ENCODE results near the gene IVD. TPM values are rescaled to one million over a fixed set of nuclear protein-coding genes. Genes with fewer than 3 reads are reported as not detected.

Gene IVD
- total RNA-seq, 1 experiment from 2014 or later = 74.5 TPM

DNA sequence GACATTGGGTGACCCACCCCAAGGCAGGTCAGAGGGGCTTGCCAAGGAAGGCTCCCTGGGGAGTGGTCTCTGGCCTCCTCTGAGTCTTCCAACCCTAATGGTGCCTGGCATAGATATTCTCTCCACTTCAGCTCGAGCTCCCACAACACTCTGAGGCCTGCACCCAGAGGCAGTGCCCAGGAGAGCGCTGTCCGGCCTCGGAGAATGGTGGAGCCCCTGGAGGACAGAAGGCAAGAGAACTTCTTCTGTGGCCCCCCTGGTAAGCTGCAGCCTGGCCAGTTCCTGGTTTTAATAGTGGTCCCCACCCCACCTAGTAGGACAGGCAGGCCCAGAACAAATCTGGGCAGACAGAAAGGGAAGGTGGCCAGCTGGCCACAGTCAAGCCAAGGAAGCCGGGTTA, 40.6 kb upstream of the IVD start:
- Histone ChIP-seq H3K9me3 (no peaks in the 10 kb centered on the region), H3K4me3 (ENCODE audit: low read depth, low read length) (no peak overlapping the region), H3K4me1 (no peaks in the 10 kb centered on the region), H3K27me3 (replicated peaks; ENCODE audit: control insufficient read depth, insufficient read depth, low read length) (no peaks in the 10 kb centered on the region), H3K36me3 (ENCODE audit: control insufficient read depth, insufficient read depth, low read length) (no peaks in the 10 kb centered on the region)
- POLR2A ChIA-PET = no interaction called here
- no peak overlapping the region for H3K27ac Mint-ChIP-seq (ENCODE audit: unreplicated experiment)
- CTCF ChIA-PET = interaction anchor here (1.5 kb wide), 1 partner anchor 75 kb away, joined by 3 read pairs; the partner anchor contains the start of gene BAHD1
- TF ChIP-seq, protein P1, sequence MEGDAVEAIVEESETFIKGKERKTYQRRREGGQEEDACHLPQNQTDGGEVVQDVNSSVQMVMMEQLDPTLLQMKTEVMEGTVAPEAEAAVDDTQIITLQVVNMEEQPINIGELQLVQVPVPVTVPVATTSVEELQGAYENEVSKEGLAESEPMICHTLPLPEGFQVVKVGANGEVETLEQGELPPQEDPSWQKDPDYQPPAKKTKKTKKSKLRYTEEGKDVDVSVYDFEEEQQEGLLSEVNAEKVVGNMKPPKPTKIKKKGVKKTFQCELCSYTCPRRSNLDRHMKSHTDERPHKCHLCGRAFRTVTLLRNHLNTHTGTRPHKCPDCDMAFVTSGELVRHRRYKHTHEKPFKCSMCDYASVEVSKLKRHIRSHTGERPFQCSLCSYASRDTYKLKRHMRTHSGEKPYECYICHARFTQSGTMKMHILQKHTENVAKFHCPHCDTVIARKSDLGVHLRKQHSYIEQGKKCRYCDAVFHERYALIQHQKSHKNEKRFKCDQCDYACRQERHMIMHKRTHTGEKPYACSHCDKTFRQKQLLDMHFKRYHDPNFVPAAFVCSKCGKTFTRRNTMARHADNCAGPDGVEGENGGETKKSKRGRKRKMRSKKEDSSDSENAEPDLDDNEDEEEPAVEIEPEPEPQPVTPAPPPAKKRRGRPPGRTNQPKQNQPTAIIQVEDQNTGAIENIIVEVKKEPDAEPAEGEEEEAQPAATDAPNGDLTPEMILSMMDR (IDR thresholded peaks at IDR 0.05; ENCODE audit: insufficient read depth in 1 of 2, low read depth in 1 of 2, low read length in 1 of 2, severe bottlenecking in 1 of 2, unreplicated experiment in 1 of 2) = no peak
- H3K4me3 Mint-ChIP-seq (ENCODE audit: unreplicated experiment) = no peak overlapping the region
- H3K4me1 Mint-ChIP-seq (ENCODE audit: low read depth, unreplicated experiment) = no peaks in the 10 kb centered on the region
- no peaks in the 10 kb centered on the region for H3K36me3 Mint-ChIP-seq (ENCODE audit: insufficient read depth, unreplicated experiment)
- BruUV-seq (replicated peaks) = no TSS peak
- no peaks in the 10 kb centered on the region for H3K27me3 Mint-ChIP-seq (ENCODE audit: insufficient read depth, unreplicated experiment)
- intact Hi-C loops (cut with micrococcal nuclease; ENCODE audit: unreplicated experiment) = no loop called here
- H3K9me3 Mint-ChIP-seq (ENCODE audit: unreplicated experiment) = no peaks in the 10 kb centered on the region
- no peak for DNase-seq

DNA sequence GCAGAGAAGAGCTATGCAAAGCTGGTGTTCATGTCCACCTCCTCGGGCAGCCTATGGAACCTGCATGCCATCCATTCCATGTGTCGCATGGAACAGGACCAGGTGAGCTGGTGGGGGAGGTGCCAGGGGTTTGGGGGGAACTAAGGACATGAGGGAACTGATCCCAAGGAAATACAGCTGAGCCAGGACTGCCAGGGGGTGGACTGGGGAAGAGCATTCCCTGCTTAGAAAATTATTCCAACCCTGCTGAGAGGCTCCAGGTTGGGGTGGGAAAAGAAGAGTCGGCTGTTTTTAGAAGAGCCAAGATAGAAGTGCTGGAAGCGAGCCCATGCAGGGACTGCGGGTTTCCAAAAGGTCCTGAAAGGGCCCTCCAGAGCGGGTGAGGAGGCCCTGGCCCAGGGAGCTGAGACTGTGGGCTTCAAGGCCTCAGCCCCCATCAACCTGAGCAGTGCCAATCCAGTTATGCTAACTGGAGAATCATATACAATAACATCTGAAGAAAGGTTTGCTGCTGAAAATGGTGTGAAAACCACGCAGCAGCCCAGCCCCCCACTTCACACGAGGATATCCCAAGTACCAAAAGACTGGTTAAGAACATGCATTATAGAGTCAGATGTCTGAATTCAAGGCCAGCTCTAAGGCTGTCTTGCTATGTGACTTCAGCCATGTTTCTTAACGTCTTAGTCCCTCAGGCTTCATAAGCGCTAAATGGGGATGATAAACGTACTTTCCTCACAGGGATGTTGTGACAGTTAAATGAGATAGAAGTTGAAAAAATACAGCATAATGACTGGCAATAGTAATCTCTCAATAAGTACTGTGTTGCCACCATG, 39.8 kb upstream of the IVD start:
- Mint-ChIP-seq H3K36me3 (ENCODE audit: insufficient read depth, unreplicated experiment) (no peaks in the 10 kb centered on the region), H3K27me3 (ENCODE audit: insufficient read depth, unreplicated experiment) (no peaks in the 10 kb centered on the region), H3K9me3 (ENCODE audit: unreplicated experiment) (no peaks in the 10 kb centered on the region), H3K4me1 (ENCODE audit: low read depth, unreplicated experiment) (no peaks in the 10 kb centered on the region), H3K27ac (ENCODE audit: unreplicated experiment) (no peak overlapping the region), H3K4me3 (ENCODE audit: unreplicated experiment) (no peak overlapping the region)
- Histone ChIP-seq H3K9me3 (no peaks in the 10 kb centered on the region), H3K27me3 (replicated peaks; ENCODE audit: control insufficient read depth, insufficient read depth, low read length) (no peaks in the 10 kb centered on the region), H3K36me3 (ENCODE audit: control insufficient read depth, insufficient read depth, low read length) (no peaks in the 10 kb centered on the region), H3K4me1 (no peaks in the 10 kb centered on the region), H3K4me3 (ENCODE audit: low read depth, low read length) (no peak overlapping the region)
- BruUV-seq (replicated peaks) = no TSS peak
- DNase-seq = no peak
- POLR2A ChIA-PET = no interaction called here
- TF ChIP-seq, protein P1 (IDR thresholded peaks at IDR 0.05; ENCODE audit: insufficient read depth in 1 of 2, low read depth in 1 of 2, low read length in 1 of 2, severe bottlenecking in 1 of 2, unreplicated experiment in 1 of 2) = no peak
- intact Hi-C loops (cut with micrococcal nuclease; ENCODE audit: unreplicated experiment) = no loop called here
- CTCF ChIA-PET = interaction anchor here (1.5 kb wide), 1 partner anchor 75 kb away, joined by 3 read pairs; the partner anchor contains the start of gene BAHD1

DNA sequence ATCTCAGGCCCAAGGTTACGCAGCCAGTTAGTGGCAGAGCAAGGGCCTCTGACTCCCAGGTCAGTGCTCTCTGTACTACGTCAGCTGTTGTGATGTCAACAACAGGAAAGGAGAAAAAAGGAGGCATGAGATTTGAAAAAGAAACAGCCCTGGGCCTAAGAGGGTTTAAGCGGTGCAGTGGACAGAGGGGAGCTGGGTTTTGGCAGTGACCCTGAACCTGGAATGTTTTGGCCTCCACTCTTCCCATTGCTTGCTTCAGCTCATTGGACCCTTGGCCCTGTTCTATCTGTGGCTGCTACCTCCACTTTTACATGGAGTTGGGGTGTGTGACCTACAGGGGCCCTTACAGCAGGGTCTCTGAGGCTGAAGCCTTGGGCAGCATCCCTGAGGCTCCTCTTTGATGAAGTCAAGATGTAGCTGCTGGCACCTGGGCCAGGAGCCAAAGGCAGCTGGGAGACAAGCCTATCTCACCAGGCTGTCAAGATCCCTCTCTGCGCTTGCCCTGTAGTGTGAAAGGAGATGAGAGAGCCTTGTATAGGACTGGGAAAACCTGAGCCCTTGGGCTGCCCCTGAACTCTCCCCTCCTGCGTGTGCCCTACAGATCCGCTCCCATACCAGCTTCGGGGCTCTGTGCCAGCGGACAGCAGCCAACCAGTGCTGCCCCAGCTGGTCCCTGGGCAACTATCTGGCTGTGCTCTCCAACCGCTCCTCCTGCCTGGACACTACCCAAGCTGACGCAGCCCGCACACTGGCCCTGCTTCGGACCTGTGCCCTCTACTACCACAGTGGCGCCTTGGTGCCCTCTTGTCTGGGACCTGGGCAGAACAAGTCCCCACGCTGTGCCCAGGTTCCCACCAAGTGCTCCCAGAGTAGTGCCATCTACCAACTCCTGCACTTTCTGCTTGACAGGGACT, 38.9 kb upstream of the IVD start:
- no TSS peak for BruUV-seq (replicated peaks)
- TF ChIP-seq, protein P1 (IDR thresholded peaks at IDR 0.05; ENCODE audit: insufficient read depth in 1 of 2, low read depth in 1 of 2, low read length in 1 of 2, severe bottlenecking in 1 of 2, unreplicated experiment in 1 of 2) = no peak

More for the DNA sequence above, 38.9 kb upstream of the IVD start:
- H3K9me3 ChIP-seq = no peaks in the 10 kb centered on the region
- Mint-ChIP-seq H3K4me1 (ENCODE audit: low read depth, unreplicated experiment) (no peaks in the 10 kb centered on the region), H3K27me3 (ENCODE audit: insufficient read depth, unreplicated experiment) (no peaks in the 10 kb centered on the region), H3K27ac (ENCODE audit: unreplicated experiment) (no peak overlapping the region), H3K4me3 (ENCODE audit: unreplicated experiment) (no peak overlapping the region), H3K9me3 (ENCODE audit: unreplicated experiment) (no peaks in the 10 kb centered on the region), H3K36me3 (ENCODE audit: insufficient read depth, unreplicated experiment) (no peaks in the 10 kb centered on the region)
- H3K4me3 ChIP-seq (ENCODE audit: low read depth, low read length) = no peak overlapping the region
- H3K4me1 ChIP-seq = no peaks in the 10 kb centered on the region
- intact Hi-C loops (cut with micrococcal nuclease; ENCODE audit: unreplicated experiment) = no loop called here
- H3K36me3 ChIP-seq (ENCODE audit: control insufficient read depth, insufficient read depth, low read length) = no peaks in the 10 kb centered on the region
- ChIA-PET POLR2A (no interaction called here), CTCF (interaction anchor here (1.5 kb wide), 1 partner anchor 74 kb away, joined by 3 read pairs; the partner anchor contains the start of gene BAHD1)
- H3K27me3 ChIP-seq (replicated peaks; ENCODE audit: control insufficient read depth, insufficient read depth, low read length) = no peaks in the 10 kb centered on the region
- no peak for DNase-seq
